ENCODE measurements around the gene PDE6A.

DNA sequence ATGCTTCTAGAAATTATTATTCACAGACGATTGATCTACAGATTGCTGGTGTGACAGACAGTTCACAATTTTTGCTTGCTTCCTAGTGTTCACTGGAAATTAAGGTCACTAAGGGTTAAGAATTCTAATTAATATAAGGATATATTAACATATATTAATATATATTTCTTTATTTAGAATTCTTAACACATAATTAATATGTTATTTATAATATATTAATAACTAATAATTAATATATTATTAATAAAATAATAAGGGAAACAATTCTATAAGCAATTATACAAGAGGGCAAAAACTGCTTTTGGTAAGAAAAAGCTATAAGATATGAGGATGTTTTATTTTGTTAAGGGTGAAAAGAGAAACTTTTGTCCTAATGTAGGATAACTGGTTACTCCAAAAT lies 56.3 kb downstream of the PDE6A start:
- TF ChIP-seq CTCF (IDR thresholded peaks at IDR 0.05; ENCODE audit: poor library complexity) (no peak), EZH2phosphoT487 (IDR thresholded peaks at IDR 0.05; ENCODE audit: low read depth, severe bottlenecking, unreplicated experiment) (no peak)

All from hepatocyte (in vitro differentiated cells).